ENCODE results near the gene NOA1. TPM values are rescaled to one million over a fixed set of nuclear protein-coding genes. Genes with fewer than 3 reads are reported as not detected.

Gene NOA1
- total RNA-seq, 4 donors from 2014 or later, result 13.2 to 22.8 (median 20.7) TPM

DNA sequence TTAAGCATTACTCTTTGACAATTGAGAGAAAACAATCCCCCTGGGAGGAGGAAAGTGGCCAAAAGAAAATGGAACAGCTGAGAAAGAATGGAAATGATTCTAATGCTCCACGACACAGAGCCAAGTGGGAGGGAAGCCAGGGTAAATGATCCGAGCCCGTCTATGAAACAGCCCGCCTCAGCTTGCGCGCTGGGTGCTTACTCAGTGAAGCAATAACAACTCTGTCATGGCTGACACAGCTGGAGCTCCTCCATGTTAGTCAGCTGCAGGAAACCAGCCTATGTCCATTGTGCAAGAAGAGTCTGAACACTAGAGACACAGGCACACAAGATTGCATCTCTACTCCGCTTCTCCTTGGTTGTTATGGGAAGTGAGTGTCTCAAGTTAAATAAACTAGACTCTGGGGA lies 19.3 kb downstream of the NOA1 start:
- TF ChIP-seq, protein P1, sequence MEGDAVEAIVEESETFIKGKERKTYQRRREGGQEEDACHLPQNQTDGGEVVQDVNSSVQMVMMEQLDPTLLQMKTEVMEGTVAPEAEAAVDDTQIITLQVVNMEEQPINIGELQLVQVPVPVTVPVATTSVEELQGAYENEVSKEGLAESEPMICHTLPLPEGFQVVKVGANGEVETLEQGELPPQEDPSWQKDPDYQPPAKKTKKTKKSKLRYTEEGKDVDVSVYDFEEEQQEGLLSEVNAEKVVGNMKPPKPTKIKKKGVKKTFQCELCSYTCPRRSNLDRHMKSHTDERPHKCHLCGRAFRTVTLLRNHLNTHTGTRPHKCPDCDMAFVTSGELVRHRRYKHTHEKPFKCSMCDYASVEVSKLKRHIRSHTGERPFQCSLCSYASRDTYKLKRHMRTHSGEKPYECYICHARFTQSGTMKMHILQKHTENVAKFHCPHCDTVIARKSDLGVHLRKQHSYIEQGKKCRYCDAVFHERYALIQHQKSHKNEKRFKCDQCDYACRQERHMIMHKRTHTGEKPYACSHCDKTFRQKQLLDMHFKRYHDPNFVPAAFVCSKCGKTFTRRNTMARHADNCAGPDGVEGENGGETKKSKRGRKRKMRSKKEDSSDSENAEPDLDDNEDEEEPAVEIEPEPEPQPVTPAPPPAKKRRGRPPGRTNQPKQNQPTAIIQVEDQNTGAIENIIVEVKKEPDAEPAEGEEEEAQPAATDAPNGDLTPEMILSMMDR (IDR thresholded peaks at IDR 0.05; ENCODE audit: low read depth), result no peak

DNA sequence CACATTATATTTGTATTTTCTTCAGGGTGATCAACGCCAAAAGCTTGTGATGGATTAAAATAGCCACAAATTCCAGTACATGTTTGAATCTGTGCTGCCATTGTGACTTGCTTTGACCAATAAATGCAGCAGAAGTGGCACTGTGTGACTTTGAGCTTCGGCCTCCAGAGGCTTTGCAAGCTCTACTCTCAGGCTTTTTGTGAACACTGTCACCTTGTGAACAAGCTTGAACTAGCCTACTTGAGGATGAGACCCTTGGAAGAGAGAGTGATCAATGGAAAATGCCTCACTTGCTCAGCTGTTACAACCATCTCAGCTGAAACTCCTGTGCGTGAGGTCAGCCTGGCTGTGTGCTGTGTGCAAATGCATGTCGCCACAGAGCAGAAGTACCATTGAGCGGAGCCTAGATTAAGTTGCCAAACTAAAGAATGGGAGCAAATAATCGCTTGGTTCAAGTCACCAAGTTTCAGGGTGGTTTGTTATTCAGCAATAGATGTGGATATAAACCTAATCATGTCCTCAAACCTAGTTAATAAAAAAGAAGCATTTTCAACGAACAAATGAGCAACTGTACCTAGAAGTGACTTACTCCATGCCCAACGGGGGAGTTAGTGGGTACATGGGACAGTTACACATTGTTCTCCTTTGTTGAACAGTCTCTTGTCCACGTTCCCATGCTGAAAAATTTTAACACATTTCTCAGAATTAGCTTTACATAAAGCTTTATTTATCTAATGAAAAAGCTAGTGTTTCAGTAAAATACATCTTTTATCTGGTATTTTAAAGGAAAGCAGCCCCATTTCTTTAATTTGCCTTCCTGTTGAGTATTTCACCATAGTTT lies 23.5 kb downstream of the NOA1 start:
- TF ChIP-seq, protein P1 (IDR thresholded peaks at IDR 0.05; ENCODE audit: low read depth), result no peak

DNA sequence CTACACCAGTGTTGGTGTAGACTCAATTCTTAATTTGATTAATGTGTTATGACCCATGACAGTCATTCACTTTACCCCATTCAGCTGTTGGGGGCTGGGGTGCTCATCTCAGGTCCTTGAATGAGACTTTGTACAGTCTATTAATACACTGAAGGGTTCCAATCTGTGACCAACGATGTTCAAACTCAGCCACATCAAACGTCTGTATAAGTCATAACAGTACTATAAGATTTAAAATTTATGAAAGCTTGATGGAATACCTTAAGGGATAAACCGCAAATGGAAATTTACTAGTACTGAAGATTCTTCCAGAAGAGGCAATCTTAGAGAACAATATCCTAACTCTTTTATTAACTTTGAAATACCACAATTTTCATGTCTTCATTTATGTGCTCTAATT lies 36.0 kb downstream of the NOA1 start:
- TF ChIP-seq, protein P1 (IDR thresholded peaks at IDR 0.05; ENCODE audit: low read depth), result no peak

DNA sequence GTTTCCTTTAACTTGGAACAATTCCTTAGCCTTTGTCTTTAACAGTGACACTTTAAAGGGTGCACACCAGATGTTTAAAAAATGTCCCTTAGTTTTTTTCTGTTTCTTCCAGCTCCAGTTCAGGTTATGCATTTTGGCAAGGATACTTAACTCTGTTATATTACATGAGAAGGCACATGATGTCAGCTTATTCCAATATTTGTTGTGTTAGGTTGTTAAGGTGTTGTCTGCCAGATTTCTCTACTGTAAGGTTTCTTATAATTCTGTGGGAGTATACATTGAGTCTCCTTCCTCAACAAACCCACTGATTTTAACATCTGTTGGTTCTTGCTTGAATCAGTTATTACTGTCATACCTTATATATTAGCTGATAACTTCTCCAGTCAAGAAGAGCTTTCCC lies 36.4 kb downstream of the NOA1 start:
- TF ChIP-seq, protein P1 (IDR thresholded peaks at IDR 0.05; ENCODE audit: low read depth), result no peak

DNA sequence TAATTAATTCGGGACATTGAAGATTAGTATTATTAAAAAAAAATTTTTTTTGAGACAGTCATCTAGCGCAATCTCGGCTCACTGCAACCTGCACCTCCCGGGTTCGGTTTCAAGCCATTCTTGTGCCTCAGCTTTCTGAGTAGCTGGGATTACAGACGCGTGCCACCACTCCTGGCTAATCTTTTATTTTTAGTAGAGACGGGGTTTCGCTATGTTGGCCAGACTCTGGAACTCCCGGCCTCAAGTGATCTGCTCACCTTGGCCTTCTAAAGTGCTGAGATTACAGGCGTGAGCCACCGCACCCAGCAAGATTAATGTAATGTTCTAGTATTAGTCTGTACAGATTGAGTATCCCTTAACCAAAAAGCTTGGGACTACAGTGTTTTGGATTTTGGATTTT lies 37.0 kb downstream of the NOA1 start:
- TF ChIP-seq, protein P1 (IDR thresholded peaks at IDR 0.05; ENCODE audit: low read depth), result no peak

DNA sequence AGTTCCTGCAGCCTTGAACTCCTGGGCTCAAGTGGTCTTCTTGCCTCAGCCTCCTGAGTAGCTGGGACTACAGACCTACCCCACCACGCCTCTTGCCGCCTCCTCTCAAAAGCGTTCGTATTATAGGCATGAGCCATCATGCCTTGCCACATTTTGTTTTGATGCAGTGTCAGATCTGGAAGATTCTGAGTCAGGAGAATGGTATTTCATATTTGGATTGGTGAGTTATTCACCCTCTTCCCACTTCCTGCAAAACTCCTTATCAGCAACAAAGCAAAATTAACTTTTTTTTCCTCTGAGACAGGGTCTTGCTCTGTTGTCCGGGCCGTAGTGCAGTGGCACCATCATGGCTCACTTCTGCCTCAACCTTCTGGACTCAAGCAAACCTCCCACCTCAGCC lies 40.1 kb downstream of the NOA1 start:
- TF ChIP-seq, protein P1 (IDR thresholded peaks at IDR 0.05; ENCODE audit: low read depth), result no peak

DNA sequence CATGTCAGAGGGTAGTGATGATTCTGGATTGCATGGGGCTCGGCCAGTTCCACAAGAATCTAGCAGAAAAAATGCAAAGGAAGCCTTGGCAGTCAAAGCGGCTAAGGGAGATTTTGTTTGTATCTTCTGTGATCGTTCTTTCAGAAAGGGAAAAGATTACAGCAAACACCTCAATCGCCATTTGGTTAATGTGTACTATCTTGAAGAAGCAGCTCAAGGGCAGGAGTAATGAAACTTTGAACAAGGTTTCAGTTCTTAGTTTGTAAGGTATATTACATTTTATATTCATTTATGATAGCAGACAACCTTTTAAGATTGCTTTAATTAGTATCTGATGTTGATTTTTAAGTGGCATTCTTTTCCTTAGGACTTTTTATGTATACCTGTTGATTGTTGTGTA lies 45.5 kb downstream of the NOA1 start:
- TF ChIP-seq, protein P1 (IDR thresholded peaks at IDR 0.05; ENCODE audit: low read depth), result no peak

Data from subcutaneous adipose tissue (tissue), 4 donors.